Activated CD4-positive, alpha-beta T cell treated with anti-CD3 and anti-CD28 coated beads for 48 hours (primary cell): ENCODE measurements around the gene MSH4.
"Not testable (repeated sequence)": the region's sequence is repeated elsewhere in the genome, so short reads cannot be mapped to it uniquely, and the experiment has no call there.

Source experiments
- DNase-seq: peaks from one replicate; pipeline ENCODE4 v3.0.0-alpha.2; 2020

Gene MSH4

GRCh38 chr1:75796376-75797272 is at the start of gene MSH4:
TSS of gene MSH4 (plus strand) at chr1:75796882. CDS start at chr1:75796986, 104 bp downstream.
- peak; percentile 42 for DNase-seq

- not testable (repeated sequence) for DNase-seq
Observed at GRCh38 chr1:75757210-75757609, 39.5 kb upstream of the MSH4 start.

- DNase-seq: not testable (repeated sequence)
Observed at GRCh38 chr1:75758543-75758942, 38.1 kb upstream of the MSH4 start.

- DNase-seq: no peak
Observed at GRCh38 chr1:75764057-75764655, 32.5 kb upstream of the MSH4 start.

- DNase-seq: no peak
Observed at GRCh38 chr1:75765697-75766355, 30.9 kb upstream of the MSH4 start.

GRCh38 chr1:75768016-75768415 is 28.7 kb upstream of the MSH4 start:
- no peak for DNase-seq

GRCh38 chr1:75770761-75771160 is 25.9 kb upstream of the MSH4 start:
- DNase-seq: no peak

- DNase-seq: no peak
Observed at GRCh38 chr1:75771978-75772377, 24.7 kb upstream of the MSH4 start.

- DNase-seq: not testable (repeated sequence)
Observed at GRCh38 chr1:75777812-75778211, 18.9 kb upstream of the MSH4 start.

GRCh38 chr1:75778694-75779093 is 18.0 kb upstream of the MSH4 start:
- not testable (repeated sequence) for DNase-seq

- DNase-seq: not testable (repeated sequence)
Observed at GRCh38 chr1:75780183-75780582, 16.5 kb upstream of the MSH4 start.

GRCh38 chr1:75783920-75784319 is 12.8 kb upstream of the MSH4 start:
- DNase-seq: not testable (repeated sequence)

GRCh38 chr1:75785320-75785982 is 11.2 kb upstream of the MSH4 start:
- no peak for DNase-seq

GRCh38 chr1:75785983-75786853 is 10.5 kb upstream of the MSH4 start, which contains the start of gene RABGGTB:
TSS of gene RABGGTB (plus strand) at chr1:75786256. CDS start at chr1:75786272, 16 bp downstream.
- peak; percentile 97 for DNase-seq

GRCh38 chr1:75786901-75787493 is 9.7 kb upstream of the MSH4 start:
- DNase-seq: peak; percentile 9

GRCh38 chr1:75787524-75787923 is 9.2 kb upstream of the MSH4 start:
- no peak for DNase-seq

GRCh38 chr1:75789988-75790387 is 6.7 kb upstream of the MSH4 start:
- DNase-seq: no peak

GRCh38 chr1:75791022-75791421 is 5.7 kb upstream of the MSH4 start:
- no peak for DNase-seq

- no peak for DNase-seq
Observed at GRCh38 chr1:75792091-75792490, 4.6 kb upstream of the MSH4 start.

- DNase-seq: no peak
Observed at GRCh38 chr1:75794382-75794781, 2.3 kb upstream of the MSH4 start.

- peak; percentile 21 for DNase-seq
Observed at GRCh38 chr1:75795703-75796193, 934 bp upstream of the MSH4 start.

GRCh38 chr1:75797273-75797588 is 549 bp downstream of the MSH4 start:
- DNase-seq: no peak
